MG63 (cell line): Measurements from ENCODE around the gene FOXA3. TPM values are rescaled to one million over a fixed set of nuclear protein-coding genes. Genes with fewer than 3 reads are reported as not detected.

ENCODE experiments used
- DNase-seq: peaks from one replicate; pipeline ENCODE4 v3.0.0-alpha.2; 2020
- H3K27me3 ChIP-seq: fragments of 250-450 bp; sonication (Bioruptor Pico); 2 replicates; pipeline ENCODE4 v1.5.1; 2020; ENCODE audit warnings: mild to moderate bottlenecking, moderate library complexity
- H3K36me3 ChIP-seq: fragments of 250-450 bp; sonication (Bioruptor Pico); 2 replicates; pipeline ENCODE4 v1.5.1; 2020; ENCODE audit warnings: mild to moderate bottlenecking, moderate library complexity
- H3K4me3 ChIP-seq: fragments of 250-450 bp; sonication (Bioruptor Pico); 2 replicates; pipeline ENCODE4 v1.5.1; 2020; ENCODE audit warnings: mild to moderate bottlenecking, moderate library complexity
- H3K9me3 ChIP-seq: fragments of 250-450 bp; sonication (Bioruptor Pico); 2 replicates; pipeline ENCODE4 v1.5.1; 2020; ENCODE audit warnings: mild to moderate bottlenecking, moderate library complexity
- total RNA-seq: library from RNA; depleted of rRNA; stranded (reverse); fragments of >200 nt; shearing (Covaris generic); gene quantifications from 2 replicates; pipeline ENCODE4 v1.2.3, GENCODE V29; 2014; ENCODE audit warnings: low replicate concordance

FOXA3 gene
- total RNA-seq, 1 experiment from 2014 or later = not detected

GRCh38 chr19:45825917-45826893, 37.9 kb upstream of the FOXA3 start:
- peaks cover 78% of the 10 kb centered on the region for H3K36me3 ChIP-seq
- DNase-seq = no peak
- H3K27me3 ChIP-seq = no peaks in the 10 kb centered on the region
- no peak overlapping the region for H3K4me3 ChIP-seq
- no peaks in the 10 kb centered on the region for H3K9me3 ChIP-seq

- no peak overlapping the region for H3K4me3 ChIP-seq
- no peaks in the 10 kb centered on the region for H3K27me3 ChIP-seq
- H3K36me3 ChIP-seq = peaks cover 85% of the 10 kb centered on the region
- no peak for DNase-seq
- no peaks in the 10 kb centered on the region for H3K9me3 ChIP-seq
These were observed 37.2 kb upstream of the FOXA3 start for GRCh38 chr19:45826934-45827333.

GRCh38 chr19:45827459-45828093, 36.5 kb upstream of the FOXA3 start:
- H3K36me3 ChIP-seq = peaks cover 91% of the 10 kb centered on the region
- DNase-seq = no peak
- no peaks in the 10 kb centered on the region for H3K9me3 ChIP-seq
- no peak overlapping the region for H3K4me3 ChIP-seq
- no peaks in the 10 kb centered on the region for H3K27me3 ChIP-seq

- H3K36me3 ChIP-seq = peaks cover 87% of the 10 kb centered on the region
- no peaks in the 10 kb centered on the region for H3K9me3 ChIP-seq
- no peak overlapping the region for H3K4me3 ChIP-seq
- DNase-seq = no peak
- no peaks in the 10 kb centered on the region for H3K27me3 ChIP-seq
These were observed 35.6 kb upstream of the FOXA3 start for GRCh38 chr19:45828523-45828922.

GRCh38 chr19:45828945-45829344, 35.2 kb upstream of the FOXA3 start:
- Histone ChIP-seq H3K27me3 (no peaks in the 10 kb centered on the region), H3K36me3 (peaks cover 87% of the 10 kb centered on the region), H3K9me3 (no peaks in the 10 kb centered on the region), H3K4me3 (no peak overlapping the region)
- DNase-seq = no peak

GRCh38 chr19:45834970-45835369, 29.2 kb upstream of the FOXA3 start:
- Histone ChIP-seq H3K27me3 (no peaks in the 10 kb centered on the region), H3K4me3 (no peak overlapping the region), H3K36me3 (peaks cover 84% of the 10 kb centered on the region), H3K9me3 (peaks cover 5% of the 10 kb centered on the region; the same call in 1 of the 2 replicates)
- DNase-seq = no peak

- DNase-seq = no peak
- no peaks in the 10 kb centered on the region for H3K27me3 ChIP-seq
- peaks cover 5% of the 10 kb centered on the region; the same call in 1 of the 2 replicates for H3K9me3 ChIP-seq
- peaks cover 94% of the 10 kb centered on the region for H3K36me3 ChIP-seq
- no peak overlapping the region for H3K4me3 ChIP-seq
These were observed 21.9 kb upstream of the FOXA3 start for GRCh38 chr19:45842198-45842597.

GRCh38 chr19:45847663-45848062, 16.5 kb upstream of the FOXA3 start:
- H3K9me3 ChIP-seq = no peaks in the 10 kb centered on the region
- peaks cover 96% of the 10 kb centered on the region for H3K36me3 ChIP-seq
- no peak for DNase-seq
- no peak overlapping the region for H3K4me3 ChIP-seq
- no peaks in the 10 kb centered on the region for H3K27me3 ChIP-seq

- peaks cover 97% of the 10 kb centered on the region for H3K36me3 ChIP-seq
These were observed 15.2 kb upstream of the FOXA3 start for GRCh38 chr19:45848922-45849321.

GRCh38 chr19:45852145-45852750, 11.9 kb upstream of the FOXA3 start:
- Histone ChIP-seq H3K36me3 (peaks cover 84% of the 10 kb centered on the region), H3K4me3 (no peak overlapping the region), H3K27me3 (no peaks in the 10 kb centered on the region), H3K9me3 (no peaks in the 10 kb centered on the region)
- DNase-seq = no peak

More at GRCh38 chr19:45848922-45849321, 15.2 kb upstream of the FOXA3 start:
- Histone ChIP-seq H3K27me3 (no peaks in the 10 kb centered on the region), H3K9me3 (no peaks in the 10 kb centered on the region), H3K4me3 (no peak overlapping the region)
- no peak for DNase-seq

- no peaks in the 10 kb centered on the region for H3K27me3 ChIP-seq
- H3K36me3 ChIP-seq = peaks cover 79% of the 10 kb centered on the region
- no peaks in the 10 kb centered on the region for H3K9me3 ChIP-seq
- no peak overlapping the region for H3K4me3 ChIP-seq
- no peak for DNase-seq
These were observed 11.1 kb upstream of the FOXA3 start for GRCh38 chr19:45852983-45853382.

GRCh38 chr19:45854167-45854778, 9.9 kb upstream of the FOXA3 start:
- peaks cover 79% of the 10 kb centered on the region for H3K36me3 ChIP-seq
- no peaks in the 10 kb centered on the region for H3K27me3 ChIP-seq
- no peak overlapping the region for H3K4me3 ChIP-seq
- no peaks in the 10 kb centered on the region for H3K9me3 ChIP-seq
- DNase-seq = no peak

- H3K36me3 ChIP-seq = peaks cover 45% of the 10 kb centered on the region
- no peak overlapping the region; the same call in none of the 2 replicates for H3K4me3 ChIP-seq
- H3K9me3 ChIP-seq = 0 out of 2 replicates have a peak, but pooled peaks cover 2% of the 10 kb centered on the region
- peaks cover 24% of the 10 kb centered on the region for H3K27me3 ChIP-seq
- DNase-seq = no peak
These were observed 3.5 kb upstream of the FOXA3 start for GRCh38 chr19:45860359-45861259.

GRCh38 chr19:45862271-45862563, 1.9 kb upstream of the FOXA3 start:
- Histone ChIP-seq H3K9me3 (0 out of 2 replicates have a peak, but pooled peaks cover 2% of the 10 kb centered on the region), H3K27me3 (peaks cover 34% of the 10 kb centered on the region), H3K36me3 (peaks cover 38% of the 10 kb centered on the region), H3K4me3 (peak overlapping the region; percentile 81)
- DNase-seq = no peak

- DNase-seq = peak; percentile 100
- H3K4me3 ChIP-seq = peak within 1 kb of the TSS; percentile 81
- peaks cover 34% of the 10 kb centered on the region for H3K27me3 ChIP-seq
- peaks cover 38% of the 10 kb centered on the region for H3K36me3 ChIP-seq
- 0 out of 2 replicates have a peak, but pooled peaks cover 2% of the 10 kb centered on the region for H3K9me3 ChIP-seq
These were observed 1.4 kb upstream of the FOXA3 start, which contains the start of gene SYMPK for GRCh38 chr19:45862564-45863334. SYMPK (minus strand) TSS chr19:45863147; CDS start chr19:45854495, 8,652 bp downstream.
